ENCODE data around the gene CLEC16A. TPM values are rescaled to one million over a fixed set of nuclear protein-coding genes. Genes with fewer than 3 reads are reported as not detected.

Gene CLEC16A
- total and polyA plus RNA-seq, 9 of the 15 experiments (the other 6 are each of a cell fraction or from before 2014, with no cell fraction given) = 1.00 to 22.3 (median 10.0) TPM

DNA sequence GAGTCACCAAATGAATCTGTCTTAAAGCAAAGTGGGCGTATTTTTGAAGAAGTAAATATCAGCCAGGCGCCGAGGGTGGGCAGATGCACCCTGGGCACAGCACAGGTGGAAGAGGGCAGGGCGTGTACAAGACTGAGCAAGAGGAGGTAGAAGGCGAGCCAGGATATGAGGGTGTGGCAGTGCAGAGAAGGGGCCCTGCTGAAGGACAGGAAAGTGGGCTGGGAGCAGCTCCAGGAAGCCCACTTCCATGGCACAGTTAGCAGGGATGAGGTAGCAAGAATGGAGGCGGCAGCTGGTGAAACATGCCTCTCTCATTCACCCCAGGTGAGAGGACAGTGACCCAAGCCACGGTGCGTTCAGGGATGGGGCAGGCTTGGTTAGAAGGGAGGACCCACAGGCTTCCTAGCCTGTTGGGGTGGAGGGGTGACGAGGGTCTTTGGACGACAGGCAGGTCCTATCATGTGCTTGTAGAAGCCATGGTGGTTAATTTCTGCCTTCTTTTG lies 149.3 kb downstream of the CLEC16A start:
- no peak overlapping the region for H3K4me3 ChIP-seq
- FAIRE-seq = no peak
- intact Hi-C loops (cut with micrococcal nuclease) (no loop called here), in situ Hi-C loops (cut with MboI) (no loop called here)
- no TSS peak for BruUV-seq (replicated peaks)
- no peaks in the 10 kb centered on the region for H3K79me2 ChIP-seq (ENCODE audit: control insufficient read depth, insufficient read depth, low read length)
- DNase-seq (ENCODE audit: extremely low read depth in 1 of 4, low spot score in 3 of 4) = no peak
- peaks cover 17% of the 10 kb centered on the region; the same call in 2 of the 3 replicates for H3K36me3 ChIP-seq (ENCODE audit: control insufficient read depth, insufficient read depth, low read length)
- ChIA-PET CTCF (ENCODE audit: low intra/inter-chr PET ratio) (no interaction called here), POLR2A (interaction anchor here (0.9 to 1.1 kb wide), 2 partner anchors 9 to 12 kb away, joined by 3 to 4 read pairs; no protein-coding TSS in a partner anchor)
- H3K9me1 ChIP-seq (ENCODE audit: control insufficient read depth, insufficient read depth, low read length) = no peaks in the 10 kb centered on the region
- H3K4me2 ChIP-seq (ENCODE audit: insufficient read depth, low read length) = no peak overlapping the region
- no peak overlapping the region for H2AFZ ChIP-seq (ENCODE audit: low read depth, low read length)
- no peaks in the 10 kb centered on the region for H3K9me3 ChIP-seq (replicated peaks; ENCODE audit: control insufficient read depth, insufficient read depth, low read depth, low read length)
- WGBS (ENCODE audit: insufficient coverage, low coverage, missing lambda C conversion rate) = 74% methylated on average over 10 of the region's 10 CpGs
- H3K4me1 ChIP-seq (replicated peaks in 1 of 2; ENCODE audit: control insufficient read depth in 2 of 2, insufficient read depth in 2 of 2, low read length in 2 of 2) = peaks cover 33 to 39% of the 10 kb centered on the region in 2 experiments
- peaks cover 15% of the 10 kb centered on the region; the same call in 1 of the 2 replicates for H4K20me1 ChIP-seq (replicated peaks; ENCODE audit: control insufficient read depth, insufficient read depth, low read length)
- peak overlapping the region in 1 of 2 experiments; percentile 19; a peak in 1 of 4 replicates for H3K9ac ChIP-seq (ENCODE audit: insufficient read depth in 1 of 2, low read depth in 2 of 2, low read length in 2 of 2)
- TF ChIP-seq ZNF830 (CRISPR knock-in tag; IDR thresholded peaks at IDR 0.05) (no peak), HDAC8 (tag; IDR thresholded peaks at IDR 0.05) (peak; percentile 54; the same call in 1 of the 2 replicates)
- H3K27ac ChIP-seq (ENCODE audit: extremely low read depth, low read depth, low read length) = peak overlapping the region; percentile 50; the same call in 2 of the 3 replicates
- no peaks in the 10 kb centered on the region for H3K27me3 ChIP-seq (ENCODE audit: control insufficient read depth in 2 of 2, insufficient read depth in 2 of 2, low read length in 2 of 2)
- no peak; the same call in 2 of the 3 replicates for ATAC-seq

- Histone ChIP-seq H3K27me3 (ENCODE audit: control insufficient read depth in 2 of 2, insufficient read depth in 2 of 2, low read length in 2 of 2) (no peaks in the 10 kb centered on the region), H3K36me3 (ENCODE audit: control insufficient read depth, insufficient read depth, low read length) (peaks cover 19% of the 10 kb centered on the region; the same call in 2 of the 3 replicates), H3K4me3 (no peak overlapping the region), H3K9me1 (ENCODE audit: control insufficient read depth, insufficient read depth, low read length) (no peaks in the 10 kb centered on the region), H3K4me1 (replicated peaks in 1 of 2; ENCODE audit: control insufficient read depth in 2 of 2, insufficient read depth in 2 of 2, low read length in 2 of 2) (peaks cover 33 to 44% of the 10 kb centered on the region in 2 experiments), H3K27ac (ENCODE audit: extremely low read depth, low read depth, low read length) (peak overlapping the region; percentile 50; the same call in 2 of the 3 replicates), H2AFZ (ENCODE audit: low read depth, low read length) (no peak overlapping the region), H3K9ac (ENCODE audit: insufficient read depth in 1 of 2, low read depth in 2 of 2, low read length in 2 of 2) (peak overlapping the region in 1 of 2 experiments; percentile 53; a peak in 1 of 4 replicates), H3K79me2 (ENCODE audit: control insufficient read depth, insufficient read depth, low read length) (no peaks in the 10 kb centered on the region), H3K9me3 (replicated peaks; ENCODE audit: control insufficient read depth, insufficient read depth, low read depth, low read length) (no peaks in the 10 kb centered on the region), H3K4me2 (ENCODE audit: insufficient read depth, low read length) (no peak overlapping the region), H4K20me1 (replicated peaks; ENCODE audit: control insufficient read depth, insufficient read depth, low read length) (peaks cover 15% of the 10 kb centered on the region; the same call in 1 of the 2 replicates)
- in situ Hi-C loops (cut with MboI) (no loop called here), intact Hi-C loops (cut with micrococcal nuclease) (no loop called here)
- peak; percentile 76 to 89 (median 80) for DNase-seq (ENCODE audit: extremely low read depth in 1 of 4, low spot score in 3 of 4)
- peak; percentile 97 for FAIRE-seq
- CTCF ChIA-PET (ENCODE audit: low intra/inter-chr PET ratio) = no interaction called here
- POLR2A ChIA-PET = interaction anchor here (0.6 to 1.6 kb wide), 4 partner anchors 8 to 151 kb away, joined by 3 to 6 read pairs (median 4); no protein-coding TSS in a partner anchor
- no TSS peak for BruUV-seq (replicated peaks)
- peak; percentile 91 for ATAC-seq
- WGBS (ENCODE audit: insufficient coverage, low coverage, missing lambda C conversion rate) = 23% methylated on average over 8 of the region's 8 CpGs
- TF ChIP-seq ZBED1 (IDR thresholded peaks at IDR 0.05) (no peak), MBD1 (CRISPR knock-in tag; IDR thresholded peaks at IDR 0.05) (no peak), MYNN (IDR thresholded peaks at IDR 0.05) (peak; percentile 13; the same call in 1 of the 2 replicates), MYNN (CRISPR knock-in tag; IDR thresholded peaks at IDR 0.05) (no peak), HINFP (tag; conservative IDR thresholded peaks at IDR 0.05; ENCODE audit: low read depth) (peak; percentile 57; the same call in 1 of the 2 replicates), DNMT1 (IDR thresholded peaks at IDR 0.05) (no peak), MED1 (CRISPR knock-in tag; IDR thresholded peaks at IDR 0.05; ENCODE audit: borderline replicate concordance) (no peak), NCOR1 (IDR thresholded peaks at IDR 0.05) (peak; percentile 32)
- TF ChIP-seq, protein P1, sequence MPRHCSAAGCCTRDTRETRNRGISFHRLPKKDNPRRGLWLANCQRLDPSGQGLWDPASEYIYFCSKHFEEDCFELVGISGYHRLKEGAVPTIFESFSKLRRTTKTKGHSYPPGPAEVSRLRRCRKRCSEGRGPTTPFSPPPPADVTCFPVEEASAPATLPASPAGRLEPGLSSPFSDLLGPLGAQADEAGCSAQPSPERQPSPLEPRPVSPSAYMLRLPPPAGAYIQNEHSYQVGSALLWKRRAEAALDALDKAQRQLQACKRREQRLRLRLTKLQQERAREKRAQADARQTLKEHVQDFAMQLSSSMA (CRISPR knock-in tag; IDR thresholded peaks at IDR 0.05) = no peak
Observed at GRCh38 chr16:11094075-11094856, 149.9 kb downstream of the CLEC16A start.

Measured in K562 (cell line).